GM21619 (cell line): ENCODE data around the gene KRT222.

Source experiments
- ATAC-seq: cut with Tn5 transposase; IDR thresholded peaks from one replicate; pipeline ENCODE4 v1.9.1; 2021; ENCODE audit not compliant: unreplicated experiment

Gene KRT222

DNA sequence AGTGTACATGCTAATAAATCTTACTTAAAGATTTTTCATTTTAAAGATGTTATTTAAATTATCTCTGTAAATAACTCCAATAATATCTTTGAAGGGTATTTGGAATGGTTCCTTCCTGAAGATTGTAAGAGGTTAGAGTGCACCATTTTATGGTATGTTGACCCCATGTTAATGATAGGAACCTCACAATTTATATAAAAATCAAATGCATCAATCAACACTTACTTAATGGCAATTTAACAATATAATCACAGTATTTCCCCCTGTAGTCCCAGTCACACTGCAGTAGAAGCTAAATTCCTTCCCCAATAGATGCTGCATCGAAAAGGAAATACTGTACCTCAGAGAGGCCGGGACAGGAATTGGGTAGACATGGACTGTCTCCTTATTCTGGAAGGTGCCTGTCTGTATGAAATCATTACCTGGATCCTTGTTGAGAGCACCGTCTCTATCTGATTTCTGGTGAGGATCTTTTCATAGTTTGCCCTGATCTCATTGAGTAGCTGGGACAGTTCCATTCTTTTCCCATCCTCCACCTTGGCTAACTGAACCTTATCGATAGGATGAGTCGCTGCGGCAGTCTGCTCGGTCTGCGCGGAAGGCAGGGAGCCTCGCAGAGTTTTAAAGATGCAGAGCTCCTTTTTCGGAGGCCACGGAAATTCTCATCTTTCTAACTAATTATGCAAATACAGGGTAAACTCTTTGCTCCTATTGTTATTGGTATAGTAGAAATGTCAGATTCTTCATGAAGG is at the start of gene KRT222:
TSS of gene KRT222 (minus strand) at position 596 of the 752 bp plus-strand sequence. CDS start at position 518, 78 bp downstream.
- ATAC-seq: no peak

DNA sequence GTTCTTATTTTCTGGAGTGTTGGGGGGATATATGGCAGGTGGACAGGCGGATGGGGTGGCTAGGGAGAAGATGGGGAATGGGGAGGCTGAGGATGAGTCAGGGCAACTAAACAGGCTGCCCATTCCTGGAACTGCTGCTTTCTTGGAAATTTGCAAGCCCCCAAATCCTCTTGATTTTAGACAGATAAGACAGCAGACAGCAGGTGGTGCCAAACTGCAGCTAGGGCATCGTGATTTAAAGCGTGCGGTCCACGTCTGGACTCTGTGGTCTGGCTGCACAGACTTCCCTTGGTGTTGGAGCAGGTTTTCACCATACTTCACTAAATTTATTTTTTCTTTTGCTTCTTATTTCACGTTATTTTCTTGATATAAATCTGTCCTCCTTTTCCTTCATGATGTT is 49.5 kb upstream of the KRT222 start:
- ATAC-seq: no peak

GRCh38 chr17:40707745-40708144 is 42.8 kb upstream of the KRT222 start:
- ATAC-seq: no peak

GRCh38 chr17:40705584-40705983 is 40.6 kb upstream of the KRT222 start:
- no peak for ATAC-seq

DNA sequence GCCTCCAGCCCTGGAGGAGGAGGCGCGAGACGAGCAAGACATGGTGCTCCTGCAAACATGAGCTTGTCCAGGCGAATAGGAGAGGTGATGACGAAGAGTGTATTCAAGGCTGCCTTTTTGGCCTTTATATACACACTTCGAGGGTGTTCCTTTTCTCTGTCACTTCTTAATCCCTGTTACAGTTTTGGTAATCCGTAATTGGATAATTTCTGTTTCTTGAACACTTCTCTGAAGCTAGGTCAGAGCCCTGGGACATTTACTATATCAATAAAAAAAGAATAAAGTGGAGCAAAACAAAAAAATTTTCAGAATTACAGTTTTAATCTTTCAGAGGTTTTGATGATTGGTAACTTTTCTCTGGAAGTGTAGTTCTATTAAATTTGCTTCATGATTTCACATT is 38.7 kb upstream of the KRT222 start, which contains the start of gene KRT24:
TSS of gene KRT24 (minus strand) at position 101 of the 400 bp plus-strand sequence. CDS start at position 42, 59 bp downstream.
- ATAC-seq: no peak

DNA sequence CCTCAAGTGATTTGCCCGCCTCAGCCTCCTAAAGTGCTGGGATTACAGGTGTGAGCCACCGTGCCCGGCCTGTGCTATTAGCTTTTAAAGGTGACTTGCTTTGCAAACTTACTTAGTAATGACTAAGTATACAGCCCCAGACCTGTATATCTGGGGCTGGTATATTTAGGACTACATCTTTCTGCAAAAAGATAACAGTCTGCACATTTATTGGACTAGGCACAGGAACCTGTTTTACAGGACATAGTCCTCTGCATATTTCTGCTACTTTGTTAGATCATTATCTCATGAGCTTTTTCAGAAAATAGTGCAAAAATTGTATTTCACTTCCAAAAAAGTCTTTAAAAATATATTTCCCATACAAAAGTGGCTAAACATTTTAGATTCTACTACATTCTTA is 37.3 kb upstream of the KRT222 start:
- ATAC-seq: no peak

DNA sequence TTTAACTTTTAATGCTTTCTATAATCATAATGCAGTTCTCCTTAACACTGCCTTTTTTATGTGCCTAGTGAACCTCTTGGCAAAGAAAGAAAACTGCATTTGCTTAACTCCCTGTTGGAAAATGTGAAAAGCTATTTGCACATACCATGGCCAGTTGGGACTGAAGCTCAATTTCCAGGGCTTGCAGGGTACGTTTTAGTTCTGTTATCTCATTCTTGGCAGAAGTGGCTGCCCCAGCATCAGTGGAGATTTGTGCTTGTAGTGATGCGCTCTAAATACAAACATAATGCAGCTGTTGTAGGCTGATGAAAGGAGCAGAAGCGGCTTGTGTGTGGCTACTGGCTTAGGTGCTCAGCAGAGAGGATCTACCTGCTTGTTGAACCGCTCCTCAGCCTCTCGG is 34.9 kb upstream of the KRT222 start:
- no peak for ATAC-seq

DNA sequence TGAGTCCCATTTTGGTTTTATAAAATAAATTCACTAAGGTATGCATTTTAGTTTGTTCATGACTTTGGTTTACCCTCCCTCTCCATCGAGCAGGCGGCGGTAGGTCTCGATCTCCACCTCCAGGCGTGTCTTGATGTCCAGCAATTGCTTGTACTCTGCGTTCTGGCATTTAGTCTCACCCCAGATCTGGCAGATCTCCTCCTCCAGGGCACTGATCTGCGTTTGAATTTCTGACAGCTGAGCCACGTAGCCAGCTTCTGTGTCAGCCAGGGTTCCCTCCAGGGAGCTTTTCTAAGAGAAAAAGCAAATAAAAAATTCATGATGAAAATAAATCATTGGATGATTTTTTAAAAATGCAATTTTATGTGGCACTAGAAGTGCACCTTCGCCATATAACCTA is 34.4 kb upstream of the KRT222 start:
- ATAC-seq: no peak

GRCh38 chr17:40697297-40697696 is 32.3 kb upstream of the KRT222 start:
- ATAC-seq: no peak

DNA sequence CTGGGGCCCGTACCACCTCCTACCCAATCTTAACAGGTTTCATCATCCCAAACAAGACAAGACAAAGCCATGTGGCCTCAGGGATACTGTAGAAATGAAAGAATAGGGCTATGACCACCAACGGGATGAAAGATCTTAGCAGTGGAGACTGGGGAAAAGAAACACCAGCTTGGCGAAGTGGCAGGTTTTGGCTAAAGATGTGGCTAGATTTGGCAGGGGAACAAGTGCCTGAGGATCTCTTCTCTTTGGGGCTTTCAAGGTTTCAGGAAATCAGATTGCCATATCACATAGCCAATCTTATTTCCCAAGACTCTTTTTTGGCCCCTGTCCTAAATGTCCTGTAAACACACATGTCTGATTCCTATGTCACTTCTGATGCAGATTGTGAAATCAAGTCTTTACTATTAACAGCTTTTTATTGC is 31.7 kb upstream of the KRT222 start:
- no peak for ATAC-seq

DNA sequence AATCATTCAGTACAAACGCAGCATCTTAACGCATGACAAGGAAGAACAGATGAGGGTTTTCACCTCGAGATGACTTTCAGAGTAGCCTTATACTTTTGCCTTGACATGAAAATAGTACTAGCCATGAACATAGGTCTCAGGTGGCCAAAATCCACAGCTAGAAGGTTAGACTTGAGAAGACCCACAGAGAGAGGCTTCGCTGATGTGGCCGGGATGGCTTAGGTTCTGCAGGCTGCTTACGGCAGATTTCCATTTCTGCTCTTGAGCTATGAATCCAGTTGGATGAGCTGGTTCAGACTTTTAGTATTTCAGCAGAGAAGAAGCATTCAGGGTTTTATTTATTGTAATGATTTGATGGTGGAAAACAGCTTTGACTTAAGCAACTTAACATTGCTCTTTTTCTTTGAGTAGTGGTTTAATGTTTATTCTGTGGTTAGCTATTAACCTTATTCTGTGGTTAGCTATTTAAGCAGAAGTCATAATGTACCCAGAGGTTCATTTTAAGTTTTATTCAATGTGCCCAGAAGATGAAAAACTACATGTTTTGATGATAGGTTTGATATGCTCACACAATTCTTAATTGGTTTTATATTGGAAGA is 31.0 kb upstream of the KRT222 start:
- ATAC-seq: no peak

GRCh38 chr17:40694584-40694983 is 29.6 kb upstream of the KRT222 start:
- ATAC-seq: no peak

DNA sequence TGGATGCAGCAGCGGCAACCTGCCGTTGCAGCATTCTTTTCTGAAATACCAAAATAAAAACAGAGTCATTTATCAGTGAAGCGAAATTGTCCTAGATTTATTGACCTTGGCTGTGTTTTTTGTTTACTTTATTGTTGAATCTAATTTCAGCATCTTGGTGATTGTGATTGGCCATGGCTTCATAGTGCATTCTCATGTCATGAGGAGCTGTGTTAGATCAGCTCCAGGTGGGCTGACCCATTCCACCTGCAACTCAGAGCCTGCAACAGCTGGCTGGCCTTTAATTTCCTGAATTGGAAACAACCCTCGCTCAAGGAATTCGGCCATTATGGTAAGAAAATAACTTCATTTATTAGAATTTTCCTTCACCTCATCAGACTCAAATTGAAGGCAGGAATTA is 22.1 kb upstream of the KRT222 start:
- ATAC-seq: no peak

DNA sequence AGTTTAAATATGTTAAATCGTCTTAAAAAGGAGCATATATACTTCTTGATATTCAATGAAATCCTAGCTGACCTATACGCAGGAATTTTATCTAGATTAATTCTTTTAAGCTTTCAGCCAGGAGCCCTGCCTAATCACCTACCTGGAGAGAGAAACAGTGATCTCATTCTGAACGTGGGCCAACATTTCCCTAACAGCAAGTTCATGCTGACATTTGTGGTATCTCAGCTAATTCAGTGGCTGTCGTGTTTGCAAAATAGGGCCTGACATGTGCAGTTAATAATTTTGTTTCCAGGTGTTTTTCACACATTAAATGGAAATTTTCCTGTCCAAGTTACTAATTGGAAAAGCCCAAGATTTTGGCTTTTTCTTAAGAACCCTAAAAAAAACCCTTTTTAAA is 21.2 kb upstream of the KRT222 start:
- ATAC-seq: no peak

DNA sequence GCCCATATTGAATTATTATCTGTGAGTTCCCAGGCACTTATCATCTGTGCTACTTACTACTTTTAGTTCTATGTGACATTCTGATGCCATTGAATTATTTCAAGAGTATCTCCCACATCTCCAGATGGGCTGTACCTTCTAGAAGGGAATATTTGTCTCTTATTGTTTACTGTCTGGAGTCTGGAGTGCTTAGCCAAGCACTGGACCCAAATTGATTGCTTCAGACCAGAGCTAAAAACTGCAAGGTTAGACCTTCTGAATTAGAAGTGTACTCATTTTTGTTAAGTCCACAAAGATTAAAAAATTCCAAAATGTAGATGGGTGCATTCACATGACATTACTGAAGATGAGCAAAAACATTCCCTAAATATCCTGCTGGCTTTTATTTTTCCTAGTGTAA is 16.0 kb upstream of the KRT222 start:
- no peak for ATAC-seq

DNA sequence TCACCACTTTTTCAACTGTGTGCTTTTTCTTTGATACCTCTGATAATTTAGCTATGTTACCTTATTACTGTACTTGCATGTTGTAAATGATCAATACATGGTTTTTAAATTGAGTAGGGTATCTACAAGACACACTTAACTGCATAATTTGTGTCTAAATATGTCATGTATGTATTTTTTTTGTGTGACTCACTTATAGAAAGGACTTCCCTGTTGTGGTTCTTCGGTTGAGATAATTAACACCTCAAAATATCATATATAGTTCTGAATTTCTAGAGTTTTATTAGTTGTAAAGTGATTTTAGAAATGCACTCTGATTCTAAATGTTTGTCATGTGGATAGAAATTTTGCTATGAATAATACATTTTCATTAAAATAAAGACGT is 14.5 kb upstream of the KRT222 start:
- no peak for ATAC-seq

GRCh38 chr17:40678902-40679522 is 14.0 kb upstream of the KRT222 start:
- no peak for ATAC-seq

DNA sequence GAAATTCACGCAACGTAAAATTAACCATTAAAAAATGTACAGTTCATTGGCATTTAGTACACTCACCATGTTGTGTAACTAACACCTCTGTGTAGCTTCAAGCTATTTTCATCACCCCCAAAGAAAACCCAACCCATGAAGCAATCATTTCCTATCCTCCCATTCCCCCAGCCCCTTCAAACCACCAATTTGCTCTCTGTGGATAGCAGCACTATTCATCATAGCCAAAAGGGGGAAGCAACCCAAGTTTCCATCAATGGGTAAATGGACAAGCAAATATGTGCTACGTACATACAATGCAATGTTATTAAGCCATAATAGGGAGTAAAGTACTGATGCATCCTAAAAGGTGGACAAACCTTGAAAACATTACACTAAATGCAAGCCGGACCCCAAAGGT is 10.9 kb upstream of the KRT222 start:
- no peak for ATAC-seq

GRCh38 chr17:40672654-40673053 is 7.7 kb upstream of the KRT222 start:
- ATAC-seq: no peak

- ATAC-seq: no peak
Measured at GRCh38 chr17:40671282-40671681, 6.3 kb upstream of the KRT222 start.

GRCh38 chr17:40666331-40666730 is 1.4 kb upstream of the KRT222 start:
- ATAC-seq: no peak

GRCh38 chr17:40663252-40663651 is 1.7 kb downstream of the KRT222 start:
- no peak for ATAC-seq
